ENCODE data around the gene CDK18.

DNA sequence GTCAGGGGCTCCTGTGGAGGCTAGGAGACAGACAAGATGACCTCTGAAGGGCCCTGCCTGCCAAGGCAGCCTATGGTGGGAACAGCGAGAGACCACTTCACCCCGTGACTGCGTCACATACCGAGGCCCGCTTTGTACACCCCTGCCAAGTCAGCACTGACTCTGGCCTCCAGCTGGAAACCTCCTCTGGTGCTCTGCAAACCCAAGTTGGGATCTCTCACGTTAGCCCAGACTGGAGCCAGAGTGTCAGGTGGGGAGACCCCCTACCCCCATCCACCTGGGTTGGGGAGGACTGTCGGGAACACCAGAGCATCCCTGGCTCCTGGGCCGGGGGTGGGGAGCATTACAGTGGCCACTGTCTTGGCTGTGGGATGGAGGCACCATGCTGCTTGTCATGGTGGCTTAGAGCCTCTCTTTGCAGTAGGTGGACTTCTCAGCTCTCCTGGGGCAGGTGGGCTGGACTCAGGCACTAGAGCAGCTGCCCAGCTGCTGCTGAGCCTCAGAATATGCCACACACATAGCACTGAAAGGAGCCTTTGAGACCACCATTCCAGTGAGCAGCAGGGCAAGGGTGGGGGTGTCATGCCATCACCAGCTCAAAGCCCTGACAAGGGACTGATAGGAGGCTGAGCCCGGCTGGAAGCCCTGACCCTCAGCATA, 77.0 kb downstream of the CDK18 start:
- TF ChIP-seq POLR2AphosphoS5 (IDR thresholded peaks at IDR 0.05; ENCODE audit: borderline replicate concordance, low read depth, low read length) = no peak
- no peak for TF ChIP-seq EZH2 (IDR thresholded peaks at IDR 0.05)
